Activated T-helper 17 cell treated with anti-CD3 and anti-CD28 coated beads, Interleukin-2, amount 50 U/mL, for 72 hours (primary cell): ENCODE results near the gene CNOT3. TPM values are rescaled to one million over a fixed set of nuclear protein-coding genes. Genes with fewer than 3 reads are reported as not detected.

Source experiments
- ATAC-seq: fragments of 150-1000 bp; cut with Tn5 transposase; replicated peaks from 2 replicates; pipeline ENCODE4 v1.10.0; 2021; ENCODE audit warnings: mild to moderate bottlenecking, moderate library complexity
- H3K27ac Mint-ChIP-seq: one replicate; pipeline ENCODE4 v1.8.0; 2022; ENCODE audit warnings: mixed read lengths
- H3K27me3 Mint-ChIP-seq: one replicate; pipeline ENCODE4 v1.8.0; 2022; ENCODE audit warnings: mixed read lengths
- H3K36me3 Mint-ChIP-seq: one replicate; pipeline ENCODE4 v1.8.0; 2022; ENCODE audit warnings: low read depth, mild to moderate bottlenecking, mixed read lengths
- H3K4me1 Mint-ChIP-seq: one replicate; pipeline ENCODE4 v1.8.0; 2022; ENCODE audit warnings: mixed read lengths
- H3K4me3 Mint-ChIP-seq: one replicate; pipeline ENCODE4 v1.8.0; 2022; ENCODE audit warnings: mild to moderate bottlenecking, mixed read lengths
- H3K9me3 Mint-ChIP-seq: one replicate; pipeline ENCODE4 v1.8.0; 2022; ENCODE audit warnings: mixed read lengths
- total RNA-seq, 2 donors: library from RNA; stranded (reverse); gene quantifications; one replicate each; pipeline ENCODE4 v1.2.3, GENCODE V29; 2022

The CNOT3 gene
- total RNA-seq, 2 donors from 2014 or later: 51.4 to 61.4 TPM

GRCh38 chr19:54133312-54133956 lies 4.1 kb upstream of the CNOT3 start:
- H3K4me3 Mint-ChIP-seq: no peak overlapping the region
- no peaks in the 10 kb centered on the region for H3K27me3 Mint-ChIP-seq
- no peak overlapping the region for H3K27ac Mint-ChIP-seq
- no peak for ATAC-seq
- H3K9me3 Mint-ChIP-seq: no peaks in the 10 kb centered on the region
- H3K4me1 Mint-ChIP-seq: peaks cover 5% of the 10 kb centered on the region
- peaks cover 40% of the 10 kb centered on the region for H3K36me3 Mint-ChIP-seq

GRCh38 chr19:54133957-54134590 lies 3.5 kb upstream of the CNOT3 start:
- H3K27me3 Mint-ChIP-seq: no peaks in the 10 kb centered on the region
- no peak overlapping the region for H3K27ac Mint-ChIP-seq
- peaks cover 40% of the 10 kb centered on the region for H3K36me3 Mint-ChIP-seq
- H3K9me3 Mint-ChIP-seq: no peaks in the 10 kb centered on the region
- H3K4me1 Mint-ChIP-seq: peaks cover 7% of the 10 kb centered on the region
- no peak for ATAC-seq
- H3K4me3 Mint-ChIP-seq: no peak overlapping the region

- no peaks in the 10 kb centered on the region for H3K27me3 Mint-ChIP-seq
- no peaks in the 10 kb centered on the region for H3K9me3 Mint-ChIP-seq
- no peak for ATAC-seq
- H3K4me3 Mint-ChIP-seq: peak overlapping the region; percentile 87
- peaks cover 38% of the 10 kb centered on the region for H3K36me3 Mint-ChIP-seq
- H3K27ac Mint-ChIP-seq: peak overlapping the region; percentile 70
- peaks cover 15% of the 10 kb centered on the region for H3K4me1 Mint-ChIP-seq
These were observed 1.3 kb upstream of the CNOT3 start for GRCh38 chr19:54136086-54136863.

- peak; percentile 88 for ATAC-seq
- Mint-ChIP-seq H3K4me1 (peaks cover 20% of the 10 kb centered on the region), H3K27ac (peak overlapping the region; percentile 70), H3K9me3 (no peaks in the 10 kb centered on the region), H3K4me3 (peak overlapping the region; percentile 87), H3K36me3 (peaks cover 39% of the 10 kb centered on the region), H3K27me3 (no peaks in the 10 kb centered on the region)
These were observed 481 bp upstream of the CNOT3 start for GRCh38 chr19:54136864-54137698.

GRCh38 chr19:54138489-54139256 lies 1.1 kb downstream of the CNOT3 start:
- H3K36me3 Mint-ChIP-seq: peaks cover 55% of the 10 kb centered on the region
- ATAC-seq: no peak
- peaks cover 21% of the 10 kb centered on the region for H3K4me1 Mint-ChIP-seq
- no peaks in the 10 kb centered on the region for H3K27me3 Mint-ChIP-seq
- H3K4me3 Mint-ChIP-seq: peak overlapping the region; percentile 91
- H3K9me3 Mint-ChIP-seq: no peaks in the 10 kb centered on the region
- H3K27ac Mint-ChIP-seq: peak overlapping the region; percentile 95

- Mint-ChIP-seq H3K9me3 (no peaks in the 10 kb centered on the region), H3K4me1 (peaks cover 21% of the 10 kb centered on the region), H3K4me3 (no peak overlapping the region), H3K36me3 (peaks cover 81% of the 10 kb centered on the region), H3K27me3 (no peaks in the 10 kb centered on the region), H3K27ac (no peak overlapping the region)
- no peak for ATAC-seq
These were observed 3.8 kb downstream of the CNOT3 start for GRCh38 chr19:54141356-54141755.

- peaks cover 87% of the 10 kb centered on the region for H3K36me3 Mint-ChIP-seq
- no peaks in the 10 kb centered on the region for H3K27me3 Mint-ChIP-seq
- H3K4me3 Mint-ChIP-seq: no peak overlapping the region
- H3K9me3 Mint-ChIP-seq: no peaks in the 10 kb centered on the region
- no peak overlapping the region for H3K27ac Mint-ChIP-seq
- ATAC-seq: no peak
- H3K4me1 Mint-ChIP-seq: peaks cover 20% of the 10 kb centered on the region
These were observed 4.7 kb downstream of the CNOT3 start for GRCh38 chr19:54142166-54142780.

- no peaks in the 10 kb centered on the region for H3K9me3 Mint-ChIP-seq
- H3K27ac Mint-ChIP-seq: no peak overlapping the region
- ATAC-seq: no peak
- H3K27me3 Mint-ChIP-seq: no peaks in the 10 kb centered on the region
- H3K36me3 Mint-ChIP-seq: peaks cover 89% of the 10 kb centered on the region
- no peak overlapping the region for H3K4me3 Mint-ChIP-seq
- peaks cover 18% of the 10 kb centered on the region for H3K4me1 Mint-ChIP-seq
These were observed 8.1 kb downstream of the CNOT3 start for GRCh38 chr19:54145541-54146158.

- no peak for ATAC-seq
- Mint-ChIP-seq H3K36me3 (peaks cover 95% of the 10 kb centered on the region), H3K4me1 (peaks cover 10% of the 10 kb centered on the region), H3K27ac (no peak overlapping the region), H3K9me3 (no peaks in the 10 kb centered on the region), H3K27me3 (no peaks in the 10 kb centered on the region), H3K4me3 (no peak overlapping the region)
These were observed 10.1 kb downstream of the CNOT3 start for GRCh38 chr19:54147676-54148075.

GRCh38 chr19:54148158-54148557 lies 10.6 kb downstream of the CNOT3 start:
- Mint-ChIP-seq H3K9me3 (no peaks in the 10 kb centered on the region), H3K27ac (no peak overlapping the region), H3K27me3 (no peaks in the 10 kb centered on the region), H3K4me3 (no peak overlapping the region), H3K4me1 (peaks cover 10% of the 10 kb centered on the region), H3K36me3 (peaks cover 95% of the 10 kb centered on the region)
- ATAC-seq: no peak

GRCh38 chr19:54149021-54149812 lies 11.7 kb downstream of the CNOT3 start:
- H3K27ac Mint-ChIP-seq: peak overlapping the region; percentile 46

GRCh38 chr19:54151362-54152035 lies 13.9 kb downstream of the CNOT3 start:
- peaks cover 93% of the 10 kb centered on the region for H3K36me3 Mint-ChIP-seq
- H3K27ac Mint-ChIP-seq: no peak overlapping the region
- no peaks in the 10 kb centered on the region for H3K27me3 Mint-ChIP-seq
- no peak overlapping the region for H3K4me3 Mint-ChIP-seq
- peaks cover 10% of the 10 kb centered on the region for H3K4me1 Mint-ChIP-seq
- no peak for ATAC-seq
- no peaks in the 10 kb centered on the region for H3K9me3 Mint-ChIP-seq

More at GRCh38 chr19:54149021-54149812, 11.7 kb downstream of the CNOT3 start:
- Mint-ChIP-seq H3K27me3 (no peaks in the 10 kb centered on the region), H3K4me3 (no peak overlapping the region), H3K4me1 (peaks cover 10% of the 10 kb centered on the region), H3K9me3 (no peaks in the 10 kb centered on the region), H3K36me3 (peaks cover 95% of the 10 kb centered on the region)
- no peak for ATAC-seq
